NCI-H524 treated with DMSO at 0.1 percent for 48 hours (cell line): ENCODE results near the gene ZNF683.
"Not testable (repeated sequence)": the region's sequence is repeated elsewhere in the genome, so short reads cannot be mapped to it uniquely, and the experiment has no call there.

Experiments
- DNase-seq: peaks from one replicate; lab custom pipeline; 2025; lab: John Stamatoyannopoulos, UW

ZNF683 gene

GRCh38 chr1:26336477-26337205, 35.9 kb downstream of the ZNF683 start:
- no peak for DNase-seq

GRCh38 chr1:26335774-26336476, 36.6 kb downstream of the ZNF683 start:
- DNase-seq, result no peak

- not testable (repeated sequence) for DNase-seq
Measured at GRCh38 chr1:26333312-26333711, 39.2 kb downstream of the ZNF683 start.

GRCh38 chr1:26330276-26330675, 42.3 kb downstream of the ZNF683 start:
- DNase-seq, result no peak

DNA sequence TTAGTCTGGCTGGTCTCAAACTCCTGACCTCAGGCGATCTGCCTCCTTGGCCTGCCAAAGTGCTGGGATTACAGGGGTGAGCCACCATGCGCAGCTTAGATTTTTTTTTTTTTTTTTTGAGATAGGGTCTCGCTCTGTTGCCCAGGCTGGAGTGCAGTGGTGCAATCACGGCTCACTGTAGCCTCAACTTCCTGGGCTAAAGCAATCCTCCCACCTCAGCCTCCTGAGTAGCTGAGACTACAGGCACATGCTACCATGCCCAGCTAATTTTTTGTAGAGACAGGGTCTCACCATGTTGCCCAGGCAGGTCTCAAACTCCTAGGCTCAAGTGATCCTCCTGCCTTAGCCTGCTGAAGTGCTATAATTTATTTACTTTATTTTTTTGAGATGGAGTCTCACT, 43.2 kb downstream of the ZNF683 start:
- DNase-seq, result not testable (repeated sequence)

DNA sequence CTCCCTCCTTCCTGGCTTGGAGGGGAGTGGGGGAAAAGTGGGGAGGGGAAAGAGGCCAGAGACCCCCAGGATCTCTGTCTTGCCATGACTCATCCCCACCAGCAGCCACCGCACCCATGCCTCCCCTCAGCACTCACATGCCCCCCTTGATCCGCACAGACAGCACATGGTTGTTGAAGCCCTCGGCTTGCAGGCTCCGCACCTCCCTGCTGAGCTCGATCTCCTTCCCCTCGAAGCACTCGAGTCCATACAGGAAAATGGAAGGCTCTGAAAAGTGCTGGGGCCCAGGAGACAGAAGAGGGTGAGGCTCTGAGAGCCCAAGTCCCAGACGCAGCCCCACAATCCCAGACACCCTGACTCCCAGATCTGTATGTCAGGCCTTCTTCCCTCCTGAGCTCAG, 44.0 kb downstream of the ZNF683 start:
- no peak for DNase-seq

GRCh38 chr1:26327956-26328362, 44.6 kb downstream of the ZNF683 start:
- no peak for DNase-seq

GRCh38 chr1:26324550-26324949, 48.0 kb downstream of the ZNF683 start:
- DNase-seq, result no peak

- DNase-seq, result no peak
Measured at GRCh38 chr1:26323382-26323781, 49.2 kb downstream of the ZNF683 start.

- DNase-seq, result no peak
Measured at GRCh38 chr1:26322042-26322331, 50.6 kb downstream of the ZNF683 start.

DNA sequence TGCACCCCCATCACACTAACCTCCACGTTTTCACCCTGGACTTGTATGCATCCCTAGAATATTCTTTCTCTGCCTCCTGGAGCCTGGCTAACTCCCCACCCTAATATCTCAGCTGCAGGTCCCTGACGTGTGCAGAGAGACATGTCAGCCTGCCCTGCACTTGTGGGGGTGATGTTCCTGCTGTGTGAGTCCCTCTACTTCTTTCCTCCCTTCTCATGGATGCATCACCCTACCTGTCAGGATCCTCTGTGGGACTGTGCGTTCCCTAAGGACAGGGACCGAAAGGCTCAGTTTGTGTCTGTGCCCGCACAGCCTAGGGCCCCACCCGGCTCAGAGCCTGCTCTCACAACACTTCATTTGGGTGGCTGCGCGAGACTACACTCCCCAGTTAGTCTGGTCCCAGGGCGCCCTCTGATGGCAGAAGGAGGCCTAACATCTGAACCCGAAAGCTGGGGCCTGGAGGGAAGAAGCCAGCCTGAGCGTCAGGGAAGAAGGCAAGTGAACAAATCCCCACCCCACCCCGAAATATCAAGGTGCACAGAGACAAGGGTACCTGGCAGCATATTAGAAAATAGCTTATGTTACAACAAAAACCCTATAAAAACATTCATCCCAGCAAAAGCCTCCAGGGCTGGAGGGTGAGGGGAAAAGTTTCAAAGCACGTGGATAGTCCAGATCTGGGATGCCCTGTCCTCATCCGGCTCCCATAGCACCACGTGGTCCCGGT, 51.1 kb downstream of the ZNF683 start:
- DNase-seq, result no peak

DNA sequence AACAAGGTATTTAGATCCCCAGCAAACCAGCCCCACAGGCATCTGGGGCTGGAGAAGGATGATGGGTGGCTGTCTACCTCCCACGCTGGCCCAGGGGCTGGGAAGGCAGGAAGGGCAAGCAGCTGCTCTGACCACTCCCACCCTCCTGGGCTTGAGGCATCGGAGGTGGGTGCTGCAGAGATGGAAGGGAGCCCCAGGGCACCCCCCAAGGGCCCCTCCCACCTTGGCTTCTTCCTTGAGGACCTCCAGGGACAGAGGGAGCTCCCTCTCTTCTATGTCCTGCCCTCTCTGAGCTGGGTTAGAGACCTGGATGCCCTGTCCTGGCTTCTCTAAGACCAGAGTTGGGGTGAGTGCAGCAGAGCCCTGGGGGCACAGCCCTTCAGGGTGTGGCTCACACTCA, 51.7 kb downstream of the ZNF683 start:
- no peak for DNase-seq

- DNase-seq, result no peak
Measured at GRCh38 chr1:26318338-26319064, 54.0 kb downstream of the ZNF683 start.

DNA sequence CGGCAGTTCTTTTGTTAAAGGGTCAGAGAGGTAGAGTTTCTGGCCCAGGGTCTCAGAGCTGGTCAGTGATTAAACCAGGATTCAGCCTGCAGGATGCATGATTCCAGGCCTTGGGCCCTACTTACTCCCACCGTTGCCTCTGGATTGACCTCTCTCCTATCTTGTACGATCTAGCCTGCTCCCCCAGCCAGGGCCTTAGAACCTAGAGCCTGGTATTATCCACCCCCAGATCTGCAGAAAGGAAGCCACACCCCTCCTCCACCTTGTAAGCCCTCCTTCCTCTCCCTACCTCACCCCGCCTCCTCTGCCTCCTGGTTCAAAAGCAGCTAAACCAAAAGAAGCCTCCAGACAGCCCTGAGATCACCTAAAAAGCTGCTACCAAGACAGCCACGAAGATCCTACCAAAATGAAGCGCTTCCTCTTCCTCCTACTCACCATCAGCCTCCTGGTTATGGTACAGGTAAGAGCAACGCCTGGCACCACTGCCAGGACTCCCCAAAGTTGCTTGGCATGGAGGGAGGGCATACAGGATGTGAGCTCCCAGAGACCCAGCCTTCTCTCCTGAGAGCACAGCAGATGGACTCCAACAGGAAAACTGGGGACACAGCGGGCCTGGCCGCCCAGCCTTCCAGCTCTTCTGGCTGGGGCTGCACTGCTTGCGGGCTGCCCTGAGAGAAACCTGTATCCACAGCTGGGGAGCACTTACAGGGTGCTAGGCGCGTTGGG, 54.8 kb downstream of the ZNF683 start, which contains the start of gene CD52:
TSS of gene CD52 (plus strand) at position 347 of the 726 bp plus-strand sequence. CDS start at position 407, 60 bp downstream.
- no peak for DNase-seq

- no peak for DNase-seq
Measured at GRCh38 chr1:26317146-26317545, 55.4 kb downstream of the ZNF683 start.

DNA sequence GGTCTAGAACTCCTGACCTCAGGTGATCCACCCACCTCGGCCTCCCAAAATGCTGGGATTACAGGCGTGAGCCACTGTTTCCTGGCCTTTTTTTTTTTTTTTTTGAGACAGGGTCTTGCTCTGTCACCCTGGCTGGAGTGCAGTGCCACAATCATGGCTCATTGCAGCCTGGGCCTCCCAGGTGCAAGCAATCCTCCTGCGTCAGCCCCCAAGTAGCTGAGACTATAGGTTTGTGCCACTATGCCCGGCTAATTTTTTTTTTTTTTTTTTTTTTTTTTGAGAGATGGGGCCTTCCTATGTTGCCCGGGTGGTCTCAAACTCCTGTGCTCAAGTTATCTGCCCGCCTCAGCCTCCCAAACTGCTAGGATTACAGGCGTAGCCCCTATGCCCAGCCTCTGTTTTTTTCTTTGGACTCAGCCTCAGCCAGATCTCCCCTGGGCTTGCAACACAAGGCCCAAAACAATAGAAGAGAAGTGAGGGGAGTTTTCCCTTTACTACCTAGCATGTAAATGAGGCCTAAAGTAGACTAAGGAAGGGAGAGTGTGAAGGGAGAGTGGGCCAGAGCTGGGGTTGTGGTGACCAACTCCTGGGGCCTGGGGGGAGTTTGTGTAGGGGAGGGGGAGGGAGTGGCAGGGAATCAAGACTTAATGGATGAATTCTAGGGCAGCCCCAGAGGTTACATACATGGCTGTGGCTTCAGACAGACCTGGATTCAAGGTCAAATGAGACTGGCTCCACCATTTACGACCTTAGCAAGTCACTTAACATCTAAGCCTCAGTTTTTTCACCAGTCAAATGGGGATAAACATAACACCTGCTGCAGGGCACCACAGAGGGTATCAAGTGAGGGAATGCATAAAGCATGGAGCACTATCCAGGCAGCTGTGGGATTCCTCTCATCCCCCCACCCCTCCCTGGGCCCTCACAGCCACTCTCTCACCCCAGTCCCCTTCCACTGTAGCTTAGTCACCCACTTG, 56.4 kb downstream of the ZNF683 start:
- no peak for DNase-seq

GRCh38 chr1:26314501-26314900, 58.0 kb downstream of the ZNF683 start:
- DNase-seq, result no peak
